Stimulated activated CD4-positive, alpha-beta T cell treated with anti-CD3 and anti-CD28 coated beads, TNF-alpha, amount 100 ng/mL, for 24 hours (primary cell): Measurements from ENCODE around the gene IL4.
"Not testable (repeated sequence)": the region's sequence is repeated elsewhere in the genome, so short reads cannot be mapped to it uniquely, and the experiment has no call there.

ENCODE experiments used
- DNase-seq, 3 experiments: peaks; one replicate each; pipeline ENCODE4 v3.0.0-alpha.2; 2020; ENCODE audit warnings: low read depth in 3 of 3

IL4 gene

GRCh38 chr5:132674671-132675506 lies 1.1 kb downstream of the IL4 start:
- no peak for DNase-seq

- no peak for DNase-seq
Observed at GRCh38 chr5:132675936-132676689, 2.3 kb downstream of the IL4 start.

- no peak for DNase-seq
Observed at GRCh38 chr5:132677191-132677590, 3.4 kb downstream of the IL4 start.

GRCh38 chr5:132677682-132678400 lies 4.1 kb downstream of the IL4 start:
- no peak for DNase-seq

- no peak for DNase-seq
Observed at GRCh38 chr5:132678735-132679134, 4.9 kb downstream of the IL4 start.

- no peak for DNase-seq
Observed at GRCh38 chr5:132679166-132679565, 5.4 kb downstream of the IL4 start.

- no peak for DNase-seq
Observed at GRCh38 chr5:132679717-132680380, 6.1 kb downstream of the IL4 start.

GRCh38 chr5:132680780-132681475 lies 7.1 kb downstream of the IL4 start:
- DNase-seq, result no peak

GRCh38 chr5:132681476-132681831 lies 7.7 kb downstream of the IL4 start:
- DNase-seq, result no peak

GRCh38 chr5:132681983-132682382 lies 8.2 kb downstream of the IL4 start:
- DNase-seq, result no peak

GRCh38 chr5:132684491-132684890 lies 10.7 kb downstream of the IL4 start:
- DNase-seq, result no peak

- DNase-seq, result no peak
Observed at GRCh38 chr5:132684922-132685720, 11.3 kb downstream of the IL4 start.

- DNase-seq, result no peak
Observed at GRCh38 chr5:132686193-132686592, 12.4 kb downstream of the IL4 start.

GRCh38 chr5:132687995-132688394 lies 14.2 kb downstream of the IL4 start:
- no peak for DNase-seq

- no peak for DNase-seq
Observed at GRCh38 chr5:132688536-132689339, 14.9 kb downstream of the IL4 start.

- no peak for DNase-seq
Observed at GRCh38 chr5:132689513-132689912, 15.7 kb downstream of the IL4 start.

GRCh38 chr5:132690156-132690555 lies 16.4 kb downstream of the IL4 start:
- no peak for DNase-seq

- not testable (repeated sequence) for DNase-seq
Observed at GRCh38 chr5:132691755-132692631, 18.2 kb downstream of the IL4 start.

GRCh38 chr5:132692632-132692967 lies 18.8 kb downstream of the IL4 start:
- DNase-seq, result no peak
